ENCODE measurements around the gene PACSIN2. TPM values are rescaled to one million over a fixed set of nuclear protein-coding genes. Genes with fewer than 3 reads are reported as not detected.

Gene PACSIN2
- polyA plus RNA-seq, 3 donors: 63.9 to 71.0 (median 69.7) TPM

DNA sequence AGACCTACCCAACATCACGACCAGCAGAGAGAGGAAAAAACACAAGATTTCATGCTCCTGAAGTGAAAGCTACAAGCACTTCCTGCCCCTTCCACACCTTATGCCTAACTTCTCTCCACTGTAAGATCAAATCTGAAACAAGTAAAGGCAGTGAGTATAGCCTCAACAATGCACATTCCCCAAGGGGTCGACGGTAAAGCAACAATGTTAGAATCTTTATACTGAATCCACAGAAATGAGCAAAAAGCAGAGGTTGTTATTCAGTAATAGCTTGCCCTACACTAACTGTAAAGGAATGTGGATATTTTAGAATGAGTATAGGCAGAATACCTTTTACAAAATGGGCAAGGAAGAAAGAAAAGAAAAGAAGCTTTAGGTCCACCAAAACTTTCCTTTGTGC lies 173.5 kb downstream of the PACSIN2 start:
- DNase-seq (ENCODE audit: low read depth in 3 of 3, low spot score in 2 of 3): no peak

DNA sequence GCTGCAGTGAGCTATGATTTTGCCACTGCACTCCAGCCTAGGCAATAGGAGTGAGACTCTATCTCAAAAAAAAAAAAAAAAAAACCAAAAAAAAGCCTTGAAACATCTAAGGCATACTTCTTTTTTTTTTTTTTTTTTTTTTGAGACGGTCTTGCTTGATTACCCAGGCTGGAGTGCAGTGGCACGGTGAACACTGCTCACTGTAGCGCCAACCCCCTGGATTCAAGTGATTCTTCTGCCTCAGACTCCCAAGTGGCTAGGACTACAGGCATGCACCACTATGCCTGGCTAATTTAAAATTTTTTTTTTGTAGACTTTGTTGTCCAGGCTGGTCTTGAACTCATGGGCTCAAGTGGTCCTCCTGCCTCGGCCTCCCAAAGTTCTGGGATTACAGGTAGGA lies 177.4 kb downstream of the PACSIN2 start:
- no peak for DNase-seq (ENCODE audit: low read depth in 3 of 3, low spot score in 2 of 3)

DNA sequence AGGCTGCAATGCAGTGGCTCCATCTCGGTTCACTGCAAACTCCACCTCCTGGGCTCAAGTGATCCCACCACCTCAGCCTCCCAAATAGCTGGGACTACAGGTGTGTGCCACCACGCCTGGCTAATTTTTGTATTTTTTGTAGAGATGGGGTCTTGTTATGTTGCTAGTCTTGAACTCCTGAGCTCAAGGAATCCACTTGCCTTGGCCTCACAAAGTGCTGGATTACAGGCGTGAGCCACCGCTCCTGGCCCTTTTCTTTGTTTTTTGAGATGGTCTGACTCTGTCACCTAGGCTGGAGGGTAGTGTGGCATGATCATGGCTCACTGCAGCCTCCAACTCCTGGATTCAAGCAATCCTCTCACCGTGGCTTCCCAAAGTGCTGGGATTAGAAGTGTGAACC lies 178.9 kb downstream of the PACSIN2 start:
- DNase-seq (ENCODE audit: low read depth in 3 of 3, low spot score in 2 of 3): no peak

DNA sequence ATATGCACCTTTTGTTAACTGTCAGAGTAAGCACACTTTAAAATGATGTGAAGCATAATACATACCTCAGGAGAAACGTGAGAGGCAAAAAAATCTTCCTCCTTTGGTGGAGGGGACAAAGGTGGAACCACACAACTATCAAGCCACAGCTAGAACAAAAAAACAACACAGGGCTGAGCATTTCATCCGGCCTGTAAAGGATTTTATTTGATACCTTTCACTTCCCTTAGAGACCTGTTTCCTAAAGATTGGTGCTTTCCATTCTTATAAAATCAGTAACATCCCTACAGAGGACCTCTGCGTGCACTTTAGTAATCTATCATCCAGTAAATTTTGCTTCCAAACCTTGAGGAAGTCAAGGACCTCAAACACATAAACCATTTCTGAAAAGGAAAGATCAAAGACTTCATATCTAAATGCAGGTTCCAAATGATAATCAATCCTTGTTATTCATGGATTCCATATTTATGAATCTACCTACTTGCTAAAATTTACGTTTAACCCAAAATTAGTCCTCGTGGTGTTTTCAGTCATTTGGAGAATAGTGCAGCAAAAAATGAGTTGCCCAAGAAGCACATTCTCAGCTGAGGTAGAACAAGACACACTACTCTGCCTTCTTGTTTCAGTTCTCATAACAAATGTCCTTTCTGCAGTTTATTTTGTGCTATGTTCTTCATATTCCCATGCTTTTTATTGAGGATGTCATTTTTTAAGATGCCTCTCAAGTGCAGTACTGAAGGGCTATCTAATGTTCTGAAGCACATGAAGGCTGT lies 180.6 kb downstream of the PACSIN2 start:
- no peak for DNase-seq (ENCODE audit: low read depth in 3 of 3, low spot score in 2 of 3)

DNA sequence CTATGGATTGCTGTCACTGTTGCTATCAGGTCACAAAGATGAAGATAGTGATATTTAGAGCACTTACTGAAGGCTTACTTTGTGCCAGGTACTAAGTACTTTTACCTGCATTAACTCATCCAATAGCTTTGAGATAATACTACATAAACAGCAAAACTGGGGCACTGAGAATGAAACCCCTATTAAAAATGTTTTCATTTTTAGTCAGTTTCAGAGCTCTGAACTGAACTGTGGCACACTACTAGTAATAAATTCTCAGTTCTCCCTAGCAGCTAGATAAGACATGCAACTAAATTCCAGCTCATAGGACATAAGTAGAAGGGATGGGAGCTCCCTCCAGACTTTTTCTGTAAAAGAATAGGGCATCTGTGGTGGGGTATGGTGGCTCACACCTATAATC lies 181.8 kb downstream of the PACSIN2 start:
- DNase-seq (ENCODE audit: low read depth in 3 of 3, low spot score in 2 of 3): no peak

DNA sequence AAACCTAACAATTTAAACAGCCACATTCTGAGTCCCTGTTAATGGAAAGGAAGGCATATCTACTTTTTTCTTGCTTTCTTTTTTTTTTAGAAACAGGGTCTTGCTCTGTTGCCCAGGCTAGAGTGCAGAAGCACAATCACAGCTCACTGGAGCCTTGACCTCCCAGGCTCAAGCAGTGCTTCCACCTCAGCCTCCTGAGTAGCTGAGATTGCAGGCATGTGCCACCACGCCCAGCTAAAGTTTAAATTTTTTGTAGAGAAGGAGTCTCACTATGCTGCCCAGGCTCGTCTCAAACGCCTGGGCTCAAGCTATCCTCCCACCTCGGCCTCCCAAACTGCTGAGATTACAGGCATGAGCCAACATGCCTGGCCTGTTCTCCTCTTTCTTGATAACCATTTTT lies 183.2 kb downstream of the PACSIN2 start:
- no peak for DNase-seq (ENCODE audit: low read depth in 3 of 3, low spot score in 2 of 3)

DNA sequence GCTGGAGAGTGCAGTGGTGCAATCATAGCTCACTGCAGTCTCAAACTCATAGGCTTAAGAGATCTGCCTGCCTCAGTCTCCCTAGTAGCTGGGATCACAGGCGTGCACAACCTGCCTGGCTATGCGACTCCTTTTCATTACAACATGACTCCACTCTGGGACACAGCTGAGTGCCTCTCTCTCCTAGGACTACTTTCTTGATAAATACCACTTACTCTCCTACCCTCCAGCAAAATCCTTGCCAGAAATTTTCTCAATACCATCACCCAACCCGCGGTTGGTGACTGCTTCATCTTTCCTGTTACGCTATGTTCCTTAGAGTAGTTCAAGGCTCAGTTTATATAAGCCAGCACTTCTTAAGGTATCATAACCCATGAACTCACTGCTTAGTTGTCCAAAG lies 184.8 kb downstream of the PACSIN2 start:
- DNase-seq (ENCODE audit: low read depth in 3 of 3, low spot score in 2 of 3): no peak

DNA sequence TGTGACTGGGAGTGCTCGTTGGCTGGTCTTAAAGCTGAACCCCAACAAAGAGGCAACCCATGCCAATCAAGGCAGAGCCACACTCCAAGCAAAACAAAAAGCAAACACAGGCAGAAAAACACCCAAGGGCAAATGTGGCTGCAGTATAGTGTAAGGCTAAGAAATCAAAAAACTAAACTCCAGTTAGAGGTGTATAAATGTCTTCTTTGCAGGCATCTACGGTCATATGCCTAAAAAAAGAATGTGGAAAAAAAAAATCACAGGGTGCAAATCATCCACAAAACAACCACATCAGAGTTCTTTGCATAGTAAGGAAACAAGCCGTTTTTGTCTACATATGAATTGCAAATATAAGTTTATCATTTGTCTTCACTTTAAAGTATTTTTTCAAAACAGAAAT lies 185.6 kb downstream of the PACSIN2 start:
- DNase-seq (ENCODE audit: low read depth in 3 of 3, low spot score in 2 of 3): no peak

DNA sequence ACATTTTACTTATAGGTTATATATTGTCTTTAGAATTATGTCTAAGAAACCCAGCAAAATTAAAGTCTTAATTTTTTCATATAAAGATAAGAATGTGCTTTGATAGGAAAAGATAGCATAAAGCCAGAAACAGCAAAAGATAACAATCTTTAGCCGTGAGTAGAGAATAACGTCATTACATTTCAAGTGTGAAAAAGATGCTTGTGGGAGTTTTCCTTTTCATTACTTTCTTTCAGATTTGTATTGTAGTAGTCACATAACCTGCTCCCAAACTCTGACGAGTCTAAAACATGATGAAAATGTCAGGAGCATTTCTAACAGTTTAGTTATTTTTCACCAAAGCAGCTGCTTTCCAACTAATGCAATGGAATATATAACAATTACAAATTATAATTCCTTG lies 189.2 kb downstream of the PACSIN2 start:
- no peak for DNase-seq (ENCODE audit: low read depth in 3 of 3, low spot score in 2 of 3)

DNA sequence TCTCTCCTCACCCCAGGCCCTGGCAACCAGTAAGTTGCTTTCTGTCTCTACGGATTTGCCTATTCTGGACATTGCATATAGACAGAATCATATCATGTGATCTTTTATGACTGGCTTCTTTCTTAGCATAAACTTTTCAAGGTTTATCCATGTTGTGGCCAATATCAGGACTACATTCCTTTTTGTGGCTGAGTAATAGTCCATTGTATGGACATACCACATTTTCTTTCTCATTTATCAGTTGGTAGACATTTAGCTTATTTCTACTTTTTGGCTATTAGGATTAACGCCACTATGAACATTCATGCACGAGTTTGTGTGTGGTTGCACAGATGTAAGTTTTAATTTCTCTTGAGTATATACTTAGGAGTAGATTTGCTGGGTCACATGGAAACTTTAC lies 193.6 kb downstream of the PACSIN2 start:
- no peak for DNase-seq (ENCODE audit: low read depth in 3 of 3, low spot score in 2 of 3)

DNA sequence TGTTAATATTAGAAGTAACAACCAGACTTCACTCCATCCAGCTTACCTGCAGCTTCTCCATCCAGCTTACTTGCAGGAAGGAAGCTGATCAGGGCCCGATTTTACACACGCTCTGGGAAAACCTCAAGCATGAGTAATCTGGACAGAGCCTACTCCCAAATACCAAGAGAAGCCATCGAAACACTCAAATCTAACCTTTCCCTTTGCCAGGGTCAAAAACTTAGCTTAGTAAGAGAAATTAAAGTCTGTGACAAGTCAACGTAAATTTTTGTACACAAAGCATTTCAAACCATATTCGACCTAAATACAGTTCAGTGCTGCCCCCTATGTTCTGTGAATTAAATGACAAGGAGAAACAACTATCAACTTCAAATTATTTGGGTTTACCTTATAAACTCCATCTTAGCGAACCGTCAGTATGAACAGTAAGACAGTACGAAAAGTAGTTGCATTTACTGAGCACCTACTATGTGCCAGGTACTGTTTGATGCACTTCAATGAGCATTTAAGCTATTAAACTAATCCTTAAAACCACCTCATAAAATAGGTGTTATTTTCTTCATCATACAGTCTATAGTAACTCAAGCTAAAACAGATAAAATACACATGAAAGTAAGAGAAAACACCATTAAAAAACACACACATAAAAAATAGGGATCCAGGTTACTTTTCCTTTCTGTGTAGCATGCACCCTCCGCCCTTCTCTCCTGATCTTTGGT lies 194.7 kb downstream of the PACSIN2 start:
- peak in 2 of 3 donors; percentile 51 to 60 for DNase-seq (ENCODE audit: low read depth in 3 of 3, low spot score in 2 of 3)

Other genes with a start within 250 kb of the PACSIN2 start
- gene ARFGAP3, start 157.9 kb downstream of the PACSIN2 start, polyA plus RNA-seq (ENCODE audit: insufficient read length in 3 of 3): 10 to 100 TPM; 47.6 to 58.0 (median 53.5) TPM
- 10 to 100 TPM; 21.2 to 24.2 (median 22.9) TPM for gene TTLL1, start 74.2 kb upstream of the PACSIN2 start, polyA plus RNA-seq (ENCODE audit: insufficient read length in 3 of 3)
- gene BIK, start 95.6 kb upstream of the PACSIN2 start, polyA plus RNA-seq (ENCODE audit: insufficient read length in 3 of 3): 1 to 10 TPM in 1 of 3 donors, under 1 TPM in 2; 0.60 to 1.1 (median 0.94) TPM
- gene MCAT, start 128.2 kb upstream of the PACSIN2 start, polyA plus RNA-seq (ENCODE audit: insufficient read length in 3 of 3): 10 to 100 TPM; 16.4 to 20.9 (median 19.9) TPM
- gene TSPO, start 136.4 kb upstream of the PACSIN2 start, polyA plus RNA-seq (ENCODE audit: insufficient read length in 3 of 3): 10 to 100 TPM; 14.3 to 21.4 (median 16.9) TPM
- 10 to 100 TPM; 18.9 to 27.3 (median 24.1) TPM for gene TTLL12, start 172.0 kb upstream of the PACSIN2 start, polyA plus RNA-seq (ENCODE audit: insufficient read length in 3 of 3)

Measured in right renal cortex interstitium (tissue), 3 donors.